ENCODE data around the gene PPP1R1B.

The PPP1R1B gene

DNA sequence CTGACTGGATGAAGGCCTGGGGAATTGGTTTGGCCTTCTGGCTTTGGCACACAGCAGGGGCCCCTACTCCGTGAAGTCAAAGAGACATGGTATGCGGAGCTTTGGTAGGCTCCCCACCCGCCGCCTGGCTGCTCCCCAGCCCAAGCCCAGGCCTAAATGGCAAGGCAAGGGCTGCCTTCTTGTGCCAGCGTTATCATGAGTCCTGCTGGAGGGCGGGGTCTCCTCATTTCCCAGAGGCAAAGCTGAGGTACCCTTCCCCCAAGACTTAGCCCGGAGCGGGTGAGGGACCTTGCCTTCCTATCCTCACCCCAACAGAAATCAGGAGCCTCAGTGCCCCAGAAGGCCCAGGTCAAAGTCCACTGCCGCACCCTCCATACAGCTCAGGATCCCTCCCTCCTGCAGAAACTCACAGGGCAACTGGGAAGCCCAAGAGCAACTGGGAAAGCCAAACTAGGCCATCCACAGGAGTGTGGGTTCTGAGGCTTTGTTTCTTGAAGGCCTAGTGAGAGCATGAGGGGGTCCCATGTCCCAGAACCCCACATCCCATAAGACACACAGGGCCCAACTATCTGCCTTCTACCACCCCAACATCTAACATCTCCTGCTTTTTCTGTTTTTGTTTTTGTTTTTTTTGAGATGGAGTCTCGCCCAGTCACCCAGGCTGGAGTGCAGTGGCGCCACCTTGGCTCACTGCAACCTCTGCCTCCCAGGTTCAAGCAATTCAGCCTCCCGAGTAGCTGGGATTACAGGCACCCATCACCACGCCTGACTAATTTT, 51.8 kb downstream of the PPP1R1B start:
- in situ Hi-C loops (cut with MboI; ENCODE audit: low sequenced_read_pairs), result no loop called here

DNA sequence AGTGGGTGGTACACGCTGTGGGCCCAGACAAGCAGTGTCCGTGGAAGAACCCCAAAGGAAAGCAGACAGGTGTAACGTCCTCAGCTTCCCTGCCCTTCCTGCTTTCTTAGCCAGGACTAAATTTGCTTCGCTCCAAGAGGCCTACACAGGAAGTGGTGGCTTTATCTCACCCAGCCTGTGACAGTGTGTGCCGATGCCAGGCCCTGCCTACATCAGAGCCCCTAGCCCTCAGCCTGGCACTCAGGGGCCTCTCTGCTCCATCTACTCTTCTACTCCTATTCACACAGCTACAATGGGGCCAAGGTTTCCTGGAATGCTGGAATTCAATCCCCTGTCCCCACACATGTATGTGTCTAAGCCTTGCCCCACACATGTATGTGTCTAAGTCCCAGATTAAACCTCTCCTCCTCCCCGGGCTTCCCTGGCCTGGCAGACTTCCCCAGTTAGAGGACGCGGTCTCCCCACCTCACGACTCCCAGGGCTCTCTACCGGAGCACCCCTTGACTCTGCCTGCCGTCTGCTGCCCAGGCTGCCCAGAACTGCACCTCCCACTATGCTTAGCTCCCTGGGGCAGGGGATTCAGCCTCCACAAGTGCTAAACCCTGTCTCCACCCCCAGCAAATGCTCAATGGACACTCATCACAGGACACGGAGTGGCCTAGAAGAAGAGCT, 52.9 kb downstream of the PPP1R1B start:
- in situ Hi-C loops (cut with MboI; ENCODE audit: low sequenced_read_pairs), result no loop called here

DNA sequence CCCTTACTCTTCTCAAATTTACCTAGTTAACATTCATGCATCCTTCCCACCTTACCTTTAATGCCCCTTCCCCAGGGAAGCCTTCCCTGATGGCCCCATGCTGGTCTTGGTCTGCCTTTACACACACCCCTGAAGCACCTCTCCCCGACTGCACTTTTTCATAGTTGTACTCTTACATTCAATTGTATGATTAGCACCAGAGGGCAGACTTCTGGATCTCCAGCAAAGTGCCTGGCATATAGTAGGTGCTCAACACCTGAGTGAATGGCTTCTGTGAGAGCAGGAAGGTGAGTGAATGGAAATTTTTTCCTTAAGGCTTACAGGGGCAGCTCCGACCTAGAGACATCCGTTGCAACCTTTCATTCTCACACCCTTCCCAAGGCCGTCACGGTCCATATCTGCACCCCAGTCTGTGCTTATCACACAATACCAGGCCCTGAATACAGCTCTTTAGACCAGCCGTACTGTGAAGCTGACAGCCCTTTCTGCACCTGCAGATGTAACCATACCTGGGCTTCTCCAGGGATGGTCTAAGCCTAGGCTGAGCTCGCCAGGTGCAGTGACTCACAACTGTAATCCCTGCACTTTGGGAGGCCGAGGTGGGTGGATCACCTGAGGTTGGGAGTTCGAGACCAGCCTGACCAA, 56.7 kb downstream of the PPP1R1B start:
- in situ Hi-C loops (cut with MboI; ENCODE audit: low sequenced_read_pairs), result no loop called here

DNA sequence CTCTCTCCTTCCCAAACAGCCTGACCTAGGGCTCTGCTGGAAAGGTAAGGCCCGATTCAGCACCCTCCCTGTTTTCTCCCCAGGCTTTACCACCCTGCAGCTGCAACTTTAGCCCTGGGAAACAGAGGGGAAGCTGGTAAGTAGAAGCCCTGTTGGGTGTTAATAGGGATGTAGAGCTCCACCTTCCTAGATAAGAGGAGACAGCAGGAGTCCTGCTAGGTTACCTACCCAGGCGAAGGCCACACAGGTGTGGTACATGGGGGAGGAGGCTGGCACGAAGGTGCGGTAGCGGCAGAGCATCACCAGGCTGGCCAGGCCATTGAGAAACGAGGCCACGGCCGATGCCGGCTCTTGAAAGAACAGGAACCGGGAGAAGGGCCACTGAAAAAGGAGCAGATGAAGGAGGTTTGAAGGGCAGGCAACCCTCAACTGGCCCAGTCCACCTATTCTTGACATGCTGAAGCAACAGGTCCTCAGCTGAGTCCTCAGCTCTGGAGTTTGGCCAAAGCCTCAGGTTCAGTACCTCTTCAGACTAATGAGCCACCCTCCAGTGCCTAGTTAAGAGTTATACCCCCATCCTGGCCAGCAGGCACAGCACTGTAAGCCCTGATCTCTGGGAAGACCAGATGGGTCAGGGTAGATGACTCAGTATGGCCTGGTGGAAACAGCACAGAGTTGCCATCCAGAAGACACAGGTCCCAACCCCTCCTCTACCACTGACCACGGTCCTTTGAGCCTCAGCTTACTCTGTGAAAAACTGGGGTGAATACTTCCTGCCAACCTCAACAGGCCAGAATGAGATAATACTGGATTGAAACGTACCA, 57.8 kb downstream of the PPP1R1B start:
- in situ Hi-C loops (cut with MboI; ENCODE audit: low sequenced_read_pairs), result no loop called here

All from hTERT RPE-1 (cell line).